Astrocyte (in vitro differentiated cells and primary cell): ENCODE data around the gene MROH2A.

ENCODE experiments used
- EZH2 ChIP-seq: IDR thresholded peaks from 2 replicates; pipeline ENCODE4 v1.6.1; 2012; ENCODE audit warnings: mild to moderate bottlenecking, low read length, inconsistent platforms; ENCODE audit not compliant: insufficient read depth
- TF ChIP-seq, protein P1 (sequence below): IDR thresholded peaks from 2 replicates; pipeline ENCODE4 v1.5.1; 2011; ENCODE audit warnings: low read depth, mild to moderate bottlenecking, inconsistent platforms, low read length, moderate library complexity; ENCODE audit not compliant: insufficient read depth

- TF ChIP-seq, protein P1, sequence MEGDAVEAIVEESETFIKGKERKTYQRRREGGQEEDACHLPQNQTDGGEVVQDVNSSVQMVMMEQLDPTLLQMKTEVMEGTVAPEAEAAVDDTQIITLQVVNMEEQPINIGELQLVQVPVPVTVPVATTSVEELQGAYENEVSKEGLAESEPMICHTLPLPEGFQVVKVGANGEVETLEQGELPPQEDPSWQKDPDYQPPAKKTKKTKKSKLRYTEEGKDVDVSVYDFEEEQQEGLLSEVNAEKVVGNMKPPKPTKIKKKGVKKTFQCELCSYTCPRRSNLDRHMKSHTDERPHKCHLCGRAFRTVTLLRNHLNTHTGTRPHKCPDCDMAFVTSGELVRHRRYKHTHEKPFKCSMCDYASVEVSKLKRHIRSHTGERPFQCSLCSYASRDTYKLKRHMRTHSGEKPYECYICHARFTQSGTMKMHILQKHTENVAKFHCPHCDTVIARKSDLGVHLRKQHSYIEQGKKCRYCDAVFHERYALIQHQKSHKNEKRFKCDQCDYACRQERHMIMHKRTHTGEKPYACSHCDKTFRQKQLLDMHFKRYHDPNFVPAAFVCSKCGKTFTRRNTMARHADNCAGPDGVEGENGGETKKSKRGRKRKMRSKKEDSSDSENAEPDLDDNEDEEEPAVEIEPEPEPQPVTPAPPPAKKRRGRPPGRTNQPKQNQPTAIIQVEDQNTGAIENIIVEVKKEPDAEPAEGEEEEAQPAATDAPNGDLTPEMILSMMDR, result no peak
- TF ChIP-seq EZH2, result no peak
Measured at GRCh38 chr2:233838726-233839446, 60.8 kb downstream of the MROH2A start.
